OCI-M2 (cell line): ENCODE results near the gene CDH13.

Source experiments
- DNase-seq: peaks from one replicate; lab custom pipeline; 2025; ENCODE audit not compliant: unreplicated experiment; lab: John Stamatoyannopoulos, UW

CDH13 gene

GRCh38 chr16:83587201-83587600, 960.4 kb downstream of the CDH13 start:
- DNase-seq, result no peak

GRCh38 chr16:83588070-83588469, 961.3 kb downstream of the CDH13 start:
- DNase-seq, result no peak

- no peak for DNase-seq
These were observed 962.8 kb downstream of the CDH13 start for GRCh38 chr16:83589576-83589975.

GRCh38 chr16:83592778-83593177, 966.0 kb downstream of the CDH13 start:
- no peak for DNase-seq

GRCh38 chr16:83599789-83600462, 973.2 kb downstream of the CDH13 start:
- no peak for DNase-seq

- no peak for DNase-seq
These were observed 976.3 kb downstream of the CDH13 start for GRCh38 chr16:83602761-83603722.

GRCh38 chr16:83603723-83604570, 977.2 kb downstream of the CDH13 start:
- no peak for DNase-seq

- DNase-seq, result no peak
These were observed 979.8 kb downstream of the CDH13 start for GRCh38 chr16:83606486-83607030.

- DNase-seq, result no peak
These were observed 982.4 kb downstream of the CDH13 start for GRCh38 chr16:83609178-83609577.

GRCh38 chr16:83615141-83615952, 988.6 kb downstream of the CDH13 start:
- DNase-seq, result no peak

- no peak for DNase-seq
These were observed 989.2 kb downstream of the CDH13 start for GRCh38 chr16:83615953-83616350.

- no peak for DNase-seq
These were observed 992.8 kb downstream of the CDH13 start for GRCh38 chr16:83619381-83620150.

- DNase-seq, result no peak
These were observed 995.2 kb downstream of the CDH13 start for GRCh38 chr16:83622010-83622409.

- DNase-seq, result no peak
These were observed 996.4 kb downstream of the CDH13 start for GRCh38 chr16:83623091-83623730.

GRCh38 chr16:83623892-83624291, 997.1 kb downstream of the CDH13 start:
- DNase-seq, result no peak

- DNase-seq, result no peak
These were observed 997.8 kb downstream of the CDH13 start for GRCh38 chr16:83624429-83625120.

GRCh38 chr16:83626204-83626603, 999.4 kb downstream of the CDH13 start:
- no peak for DNase-seq

GRCh38 chr16:83626676-83627075, 999.9 kb downstream of the CDH13 start:
- no peak for DNase-seq
